NCI-H748 (cell line): Measurements from ENCODE around the gene ENTHD1.
"Not testable (repeated sequence)": the region's sequence is repeated elsewhere in the genome, so short reads cannot be mapped to it uniquely, and the experiment has no call there.

ENCODE experiments used
- DNase-seq: peaks from one replicate; lab custom pipeline; 2025; ENCODE audit not compliant: unreplicated experiment; lab: John Stamatoyannopoulos, UW

The ENTHD1 gene

DNA sequence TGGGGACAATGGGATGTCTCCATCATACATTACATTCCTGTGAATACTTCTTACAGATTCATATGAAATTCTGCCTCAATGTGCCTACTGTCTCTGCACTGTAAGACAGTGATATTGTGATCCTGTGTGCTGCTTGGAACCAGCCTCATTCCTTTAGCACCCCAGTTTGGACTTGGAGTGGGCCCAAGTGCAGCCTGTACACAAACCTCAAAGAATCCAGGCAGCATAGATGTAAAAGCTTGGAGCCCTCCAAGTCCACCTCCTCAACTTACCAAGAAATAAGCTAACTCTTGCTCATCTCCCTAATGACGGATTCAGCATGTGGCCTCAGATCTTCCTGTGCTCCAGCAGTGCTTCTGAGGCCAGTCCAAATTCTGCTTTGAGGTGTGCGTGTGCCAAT lies 31.7 kb upstream of the ENTHD1 start:
- DNase-seq: no peak

DNA sequence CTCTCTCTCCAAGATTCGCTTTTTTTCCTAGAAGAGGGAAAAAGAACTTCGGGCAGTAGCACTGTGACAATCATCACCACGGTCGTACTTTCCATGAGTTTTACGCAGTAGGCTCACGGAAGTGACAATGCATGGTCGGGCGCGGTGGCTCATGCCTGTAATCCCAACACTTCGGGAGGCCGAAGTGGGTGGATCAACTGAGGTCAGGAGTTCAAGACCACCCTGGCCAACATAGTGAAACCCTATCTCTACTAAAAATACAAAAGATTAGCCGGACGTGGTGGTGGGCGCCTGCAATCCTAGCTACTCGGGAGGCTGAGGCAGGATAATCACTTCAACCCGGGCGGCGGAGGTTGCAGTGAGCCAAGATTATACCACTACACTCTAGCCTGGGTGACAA lies 30.7 kb upstream of the ENTHD1 start:
- no peak for DNase-seq

DNA sequence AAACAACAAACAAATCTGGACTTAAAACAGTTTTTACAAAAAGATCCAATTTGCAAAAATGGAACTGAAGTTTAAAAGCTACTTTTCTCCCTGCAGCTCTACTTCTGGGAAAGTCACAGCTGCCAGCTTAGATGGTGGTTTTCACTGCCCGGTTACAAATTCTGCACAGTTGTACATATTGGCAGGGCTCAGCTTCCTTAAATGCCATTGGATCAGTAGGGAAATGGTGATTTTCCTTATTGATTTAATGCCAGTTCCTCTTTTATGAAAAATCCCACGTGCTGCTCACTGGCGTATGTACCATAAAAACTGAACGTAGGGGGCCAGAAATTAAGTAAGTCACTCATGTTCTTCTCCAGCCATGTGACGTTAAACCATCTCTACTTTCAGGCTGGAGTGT lies 30.1 kb upstream of the ENTHD1 start:
- no peak for DNase-seq

DNA sequence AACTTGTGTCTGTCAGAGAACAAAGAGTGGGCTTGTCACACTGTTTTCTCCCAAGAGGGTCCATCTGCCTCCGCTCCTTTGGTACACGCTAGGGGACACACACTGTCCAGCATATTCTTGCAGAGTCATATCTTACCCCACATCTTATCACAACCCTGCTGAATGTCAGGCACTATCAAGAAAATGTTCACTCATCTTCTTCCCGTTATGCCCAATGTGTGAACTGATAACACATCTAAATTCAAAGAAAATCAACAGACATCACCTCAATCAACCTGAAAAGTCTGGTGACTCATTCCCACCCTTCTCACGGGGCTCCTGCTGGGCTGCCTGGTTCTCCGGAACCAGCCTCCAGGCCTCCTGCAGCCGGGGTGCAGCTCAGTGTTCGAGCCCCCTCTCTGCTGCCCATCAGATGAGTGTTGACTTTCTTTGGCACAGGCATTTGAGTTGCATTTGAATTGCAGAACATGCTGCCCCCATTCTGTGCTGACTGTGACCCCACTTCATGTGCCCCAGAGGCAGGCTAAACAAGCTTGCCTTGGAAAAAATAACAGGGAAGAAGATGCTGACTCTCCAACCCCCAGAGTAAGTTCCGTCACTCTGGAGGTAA lies 26.7 kb upstream of the ENTHD1 start:
- no peak for DNase-seq

DNA sequence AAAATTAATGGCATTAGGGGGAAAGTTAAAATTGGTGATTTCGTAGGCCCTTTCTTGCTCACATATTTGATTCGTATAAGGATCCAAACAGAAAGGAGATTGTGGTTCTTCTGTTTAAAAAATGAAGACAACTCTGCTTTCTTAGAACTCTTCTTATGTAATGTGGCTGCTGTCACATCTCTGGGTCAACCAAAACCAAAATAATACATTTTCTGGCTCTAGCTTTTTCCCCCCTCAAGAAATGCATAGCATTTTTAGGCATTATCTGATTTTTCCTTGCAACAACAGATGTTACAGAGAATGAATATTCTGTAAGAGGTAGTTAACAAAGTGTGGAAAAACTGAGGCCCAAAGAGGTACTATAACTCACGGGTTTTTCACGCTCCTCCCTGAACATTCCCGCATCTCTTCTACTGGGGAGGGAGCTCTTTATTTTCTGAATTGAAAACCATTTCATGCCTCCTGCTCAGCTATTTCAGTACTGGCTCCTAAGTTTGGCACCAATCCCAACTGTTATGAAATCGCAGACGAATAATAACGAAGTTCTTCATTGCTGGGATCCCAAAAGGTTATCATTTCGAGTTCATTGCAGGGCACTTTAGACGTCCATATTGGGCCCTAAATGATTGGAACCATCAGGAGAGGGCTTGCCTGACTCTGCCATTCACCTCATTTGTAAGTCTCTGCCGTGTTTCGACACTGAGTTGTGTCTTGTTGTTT lies 24.4 kb upstream of the ENTHD1 start:
- DNase-seq: no peak

DNA sequence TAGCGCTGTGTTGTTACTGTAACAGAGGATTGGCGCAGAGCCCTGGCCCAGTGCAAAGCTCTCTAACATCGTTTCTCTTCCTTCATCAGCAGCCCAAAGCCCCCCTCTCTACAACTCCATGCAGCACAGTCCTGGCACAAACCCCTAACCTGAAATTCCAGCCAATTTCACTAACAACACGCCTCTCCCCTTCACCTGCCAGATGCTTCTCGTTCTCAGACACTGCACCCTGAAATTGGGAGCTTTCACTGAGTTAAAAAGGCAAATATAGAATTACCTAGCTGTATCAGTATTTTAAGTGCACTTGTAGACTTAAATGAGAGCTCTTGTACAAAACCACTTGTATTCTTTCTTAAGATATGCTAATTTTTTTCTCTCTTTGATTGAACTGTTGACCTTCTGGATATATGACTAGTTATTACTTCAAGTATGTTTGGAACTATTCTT lies 23.7 kb upstream of the ENTHD1 start:
- no peak for DNase-seq

DNA sequence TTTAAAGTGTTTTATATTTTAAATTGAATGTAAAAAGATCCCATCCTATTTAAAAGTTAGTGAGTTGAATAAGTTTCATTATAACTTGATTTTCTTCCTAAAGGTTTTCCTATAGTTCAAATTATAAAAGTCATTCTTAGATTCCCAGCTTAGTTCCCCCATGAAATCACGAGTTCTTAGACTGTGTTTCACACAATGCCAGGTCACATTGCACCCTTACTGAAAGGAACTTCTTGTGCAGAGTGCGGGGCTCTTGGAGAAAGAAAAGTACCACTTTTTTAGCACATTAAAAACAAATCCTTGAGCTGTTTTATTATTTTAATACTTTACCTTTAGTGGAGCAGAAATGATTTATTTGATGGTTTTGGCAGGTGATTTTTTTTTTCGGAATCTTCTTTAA lies 22.9 kb upstream of the ENTHD1 start:
- no peak for DNase-seq

DNA sequence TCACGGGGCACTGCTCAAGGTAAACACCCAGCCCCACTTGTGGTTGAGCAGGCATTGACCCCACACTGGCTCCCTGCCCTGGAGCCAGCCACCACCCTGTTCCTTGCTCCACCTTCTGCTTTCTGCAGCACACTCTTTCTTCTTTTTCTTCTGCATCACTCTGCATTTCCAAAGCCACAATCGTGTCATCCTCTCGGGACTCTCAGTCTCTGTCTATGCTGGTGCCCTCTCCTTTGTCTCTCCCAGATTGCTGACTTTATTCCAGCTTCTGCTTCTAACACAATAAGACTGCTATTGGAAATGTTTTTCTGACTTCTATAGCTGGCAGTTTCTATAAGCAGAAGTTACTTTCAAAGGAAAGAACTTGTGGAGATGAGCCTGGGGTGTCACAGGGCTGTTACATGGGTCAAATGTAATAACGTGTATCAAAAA lies 21.8 kb upstream of the ENTHD1 start:
- no peak for DNase-seq

DNA sequence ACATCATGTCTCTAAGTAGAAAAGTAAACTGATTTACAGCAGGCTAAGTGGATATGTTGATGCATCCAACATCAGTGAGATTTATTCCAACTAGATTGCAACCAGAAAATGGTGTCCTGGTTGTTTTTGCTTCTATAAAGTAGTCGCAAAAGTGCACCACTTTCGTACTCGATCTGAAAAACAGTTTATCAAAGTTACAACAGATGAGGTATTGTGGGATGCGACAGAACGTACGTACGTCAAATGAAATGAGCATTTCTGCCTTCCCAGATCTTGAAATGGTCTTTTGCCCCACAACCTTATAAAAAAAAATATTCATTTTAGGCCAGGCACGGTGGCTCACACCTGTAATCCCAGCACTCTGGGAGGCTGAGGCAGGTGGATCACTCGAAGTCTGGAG lies 21.0 kb upstream of the ENTHD1 start:
- no peak for DNase-seq

DNA sequence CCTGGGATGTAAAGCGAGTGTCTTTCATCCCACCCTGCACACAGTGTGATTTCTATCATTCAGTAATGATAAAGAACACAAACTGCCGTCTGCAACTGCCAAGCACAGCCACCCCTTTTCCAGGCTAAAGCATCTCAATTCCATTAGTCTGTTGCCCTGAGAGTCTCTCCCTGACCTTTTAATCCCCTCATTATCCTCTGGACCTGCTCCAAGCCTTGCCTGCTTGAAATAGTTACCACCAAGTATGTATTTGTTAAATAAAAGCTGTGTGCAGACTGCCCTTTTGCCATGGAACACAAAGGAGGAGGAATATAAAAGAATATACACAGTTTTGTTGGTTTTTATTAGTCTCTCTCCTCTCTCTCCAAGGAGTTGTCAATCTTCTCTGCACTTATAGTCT lies 20.3 kb upstream of the ENTHD1 start:
- DNase-seq: no peak

DNA sequence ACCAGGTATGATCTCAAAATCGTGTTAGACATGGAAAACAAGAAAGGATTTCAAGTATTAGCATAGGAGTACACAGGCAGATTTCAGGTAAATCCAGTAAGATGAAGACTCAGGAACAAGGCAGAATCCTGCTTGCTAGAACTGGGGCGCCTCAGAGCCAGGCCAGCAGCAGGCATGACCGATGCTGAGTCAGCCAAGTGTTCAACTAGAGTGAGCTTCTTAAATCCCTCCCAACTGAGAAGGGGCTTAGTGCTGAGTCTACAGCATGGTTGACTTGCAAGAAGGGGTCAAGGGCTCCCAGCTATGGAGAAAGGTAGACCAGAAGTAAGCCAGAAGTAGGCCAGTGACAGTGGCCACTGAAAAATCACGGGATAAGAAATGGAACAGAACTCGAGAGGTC lies 19.8 kb upstream of the ENTHD1 start:
- no peak for DNase-seq

DNA sequence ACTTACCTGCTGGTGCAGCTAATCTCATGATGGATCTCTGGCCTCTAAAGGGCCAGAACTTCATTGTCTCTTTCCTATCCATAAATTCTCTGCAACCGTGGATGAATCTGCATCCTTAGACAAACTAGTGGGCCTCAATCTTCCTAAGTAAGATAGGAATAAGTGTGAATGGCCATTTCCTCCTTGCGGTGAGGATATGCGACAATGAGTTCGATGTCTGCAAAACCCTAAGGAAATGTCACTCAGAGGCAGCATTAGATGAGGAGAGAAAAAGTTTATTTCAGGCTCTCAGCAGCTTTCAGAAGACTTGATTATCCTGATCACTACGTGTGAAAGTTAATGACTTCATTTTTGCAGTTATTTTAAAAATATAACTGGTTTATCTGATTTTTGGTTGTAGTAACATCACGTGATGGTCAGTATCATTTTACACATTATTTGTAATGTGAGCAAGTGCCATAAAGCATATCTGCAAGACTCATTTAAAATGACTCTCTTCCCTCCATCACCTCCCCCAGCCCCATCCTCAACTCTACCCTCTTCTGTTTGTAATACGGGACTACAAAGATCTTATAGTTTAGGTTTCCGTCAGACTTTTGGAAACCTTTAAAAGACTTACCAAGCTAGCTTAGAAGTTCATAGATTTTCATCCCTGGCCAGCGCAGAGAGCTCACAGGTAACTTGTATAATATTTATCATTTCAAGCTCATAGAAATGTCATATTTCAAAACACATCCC lies 17.5 kb upstream of the ENTHD1 start:
- DNase-seq: no peak

DNA sequence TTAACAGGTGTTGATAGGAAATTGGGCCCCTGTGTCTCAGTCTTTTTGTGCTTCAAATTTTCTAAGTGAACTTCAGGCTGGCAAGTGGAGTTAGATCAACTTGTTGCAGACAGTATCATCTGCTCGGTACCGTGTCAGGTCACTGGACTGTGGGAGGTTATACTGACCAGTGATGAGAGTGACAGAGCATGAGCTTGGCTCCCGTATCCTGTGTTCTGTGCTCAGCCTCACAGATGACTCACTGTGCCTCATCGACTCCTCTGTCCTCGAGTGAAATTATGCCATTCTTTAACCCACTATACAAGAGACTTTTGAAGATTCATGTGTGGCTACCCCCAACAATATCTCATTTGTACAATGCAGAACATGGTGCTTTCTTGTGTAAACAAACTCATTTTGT lies 15.2 kb upstream of the ENTHD1 start:
- DNase-seq: no peak

DNA sequence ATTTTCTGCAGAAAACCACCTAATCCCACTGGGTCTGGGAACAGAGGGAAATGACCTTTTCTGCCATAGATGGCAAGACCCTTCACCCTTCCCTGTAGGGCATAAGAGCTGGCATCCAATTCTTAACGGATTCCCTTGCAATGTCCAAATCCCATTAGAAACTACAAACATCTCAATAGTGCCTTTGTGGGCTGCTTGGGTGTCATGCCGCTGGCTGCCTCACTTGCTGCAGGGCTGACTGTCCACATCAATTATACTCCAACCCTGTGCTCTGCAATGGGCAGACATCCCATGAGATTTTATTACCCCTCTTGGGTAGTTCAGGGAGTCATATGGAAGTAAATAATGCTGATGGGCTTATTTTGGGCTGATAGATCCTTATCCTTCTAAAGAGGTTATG lies 14.6 kb upstream of the ENTHD1 start:
- no peak for DNase-seq

DNA sequence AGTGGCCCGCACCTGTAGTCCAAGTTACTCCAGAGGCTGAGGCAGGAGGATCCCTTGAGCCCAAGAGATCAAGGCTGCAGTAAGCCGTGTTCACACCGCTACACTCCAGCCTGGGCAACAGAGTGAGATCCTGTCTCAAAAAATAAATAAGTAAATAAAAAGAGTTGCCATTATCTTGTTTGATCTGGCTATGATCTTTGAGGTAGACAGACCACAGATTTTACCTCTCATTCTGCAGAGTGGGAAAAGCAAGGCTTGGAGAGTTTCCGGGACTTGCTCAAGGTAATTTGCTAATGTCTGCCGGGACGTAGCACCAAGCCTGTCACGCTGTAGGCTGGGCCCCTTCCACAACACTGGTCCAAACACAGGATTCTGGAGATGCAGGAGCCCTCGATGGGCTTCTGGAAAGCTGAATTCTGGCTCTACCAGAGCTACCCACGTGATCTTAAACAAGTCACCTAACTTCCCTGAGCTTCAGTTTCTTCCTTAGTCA lies 14.1 kb upstream of the ENTHD1 start:
- no peak for DNase-seq

DNA sequence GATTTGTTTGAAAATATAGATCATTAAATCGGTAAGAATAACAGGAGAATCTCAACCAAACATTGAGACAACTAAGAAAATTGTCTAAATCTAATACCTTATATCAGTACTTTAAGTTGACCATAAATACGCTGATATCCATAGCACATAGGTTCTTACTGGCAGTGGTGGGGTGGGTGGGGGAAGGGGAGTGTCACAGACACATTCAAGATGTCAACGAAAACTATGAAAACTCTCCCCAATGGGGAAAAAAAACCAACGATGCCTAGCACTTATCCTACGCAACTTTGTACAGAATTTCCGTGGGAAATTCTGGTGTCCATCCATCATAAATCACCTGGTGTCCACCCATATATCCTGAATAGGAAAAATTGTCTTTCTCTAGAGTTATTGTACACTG lies 13.5 kb upstream of the ENTHD1 start:
- DNase-seq: no peak

DNA sequence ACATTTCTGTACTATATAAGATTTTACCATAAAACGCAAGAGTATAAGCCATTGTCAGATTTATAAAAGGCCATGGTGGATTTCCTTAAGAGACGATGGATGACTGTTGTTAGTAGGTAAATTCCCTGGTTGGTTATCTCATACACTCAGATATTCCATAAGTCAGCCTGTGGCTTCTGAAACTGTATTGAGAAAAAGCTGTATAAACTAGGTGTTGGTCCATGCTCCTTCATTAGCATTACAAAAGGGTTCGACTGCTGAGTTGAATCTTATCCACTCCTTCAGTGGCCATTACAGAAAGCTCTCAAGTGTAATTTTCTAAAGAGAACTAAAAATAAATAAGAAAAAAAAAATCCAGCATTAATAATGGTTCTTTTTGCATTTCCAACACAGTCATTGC lies 12.6 kb upstream of the ENTHD1 start:
- no peak for DNase-seq

DNA sequence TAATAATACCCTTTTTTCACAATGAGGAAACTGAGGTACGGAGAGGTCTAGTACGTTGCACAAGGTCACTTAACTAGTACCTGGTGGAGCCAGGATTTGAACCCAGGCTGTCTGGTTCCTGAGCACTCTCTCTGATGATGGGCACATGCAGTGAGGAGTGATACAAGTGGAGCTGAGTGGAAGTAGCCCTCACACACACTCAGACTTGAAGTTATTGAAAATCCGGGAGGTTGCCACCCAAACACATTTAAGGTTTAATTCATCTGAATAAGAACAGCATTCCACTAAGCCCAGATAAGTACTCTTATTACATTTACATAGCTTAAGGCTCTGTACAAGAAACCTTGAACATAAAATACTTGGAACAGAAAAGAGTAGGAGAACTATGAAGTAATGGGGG lies 12.1 kb upstream of the ENTHD1 start:
- no peak for DNase-seq

DNA sequence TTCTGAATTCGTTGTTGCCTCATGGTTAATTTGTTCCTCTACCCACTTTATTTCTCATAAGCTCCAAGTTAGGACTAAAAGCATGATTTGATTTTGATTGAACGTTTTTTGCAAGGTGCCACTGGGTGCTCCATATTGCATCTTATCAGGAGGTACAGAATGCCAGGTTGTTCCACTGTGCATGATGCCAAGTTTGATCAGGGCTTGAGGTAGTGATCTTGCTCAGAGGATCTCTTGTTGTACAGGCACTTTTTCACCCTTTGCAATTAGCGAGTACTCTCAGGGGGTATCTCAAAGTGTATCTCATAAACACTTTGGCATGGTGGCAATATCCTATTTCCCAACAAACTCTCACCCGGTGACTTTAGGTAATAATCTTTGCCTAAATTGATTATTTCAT lies 11.3 kb upstream of the ENTHD1 start:
- DNase-seq: no peak

DNA sequence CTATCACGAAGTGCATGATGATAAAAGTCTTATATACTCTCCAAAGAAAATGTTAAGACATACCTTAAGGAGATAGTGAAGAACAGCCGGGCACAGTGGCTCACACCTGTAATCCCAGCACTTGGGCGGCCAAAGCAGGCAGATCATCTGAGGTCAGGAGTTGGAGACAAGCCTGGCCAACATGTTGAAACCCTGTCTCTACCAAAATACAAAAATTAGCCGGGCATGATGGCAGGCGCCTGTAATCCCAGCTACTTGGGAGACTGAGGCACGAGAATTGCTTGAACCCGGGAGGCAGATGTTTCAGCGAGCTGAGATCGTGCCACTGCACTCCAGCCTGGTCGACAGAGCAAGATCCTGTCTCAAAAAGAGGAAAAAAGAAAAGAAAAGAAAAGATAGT lies 10.5 kb upstream of the ENTHD1 start:
- DNase-seq: not testable (repeated sequence)

DNA sequence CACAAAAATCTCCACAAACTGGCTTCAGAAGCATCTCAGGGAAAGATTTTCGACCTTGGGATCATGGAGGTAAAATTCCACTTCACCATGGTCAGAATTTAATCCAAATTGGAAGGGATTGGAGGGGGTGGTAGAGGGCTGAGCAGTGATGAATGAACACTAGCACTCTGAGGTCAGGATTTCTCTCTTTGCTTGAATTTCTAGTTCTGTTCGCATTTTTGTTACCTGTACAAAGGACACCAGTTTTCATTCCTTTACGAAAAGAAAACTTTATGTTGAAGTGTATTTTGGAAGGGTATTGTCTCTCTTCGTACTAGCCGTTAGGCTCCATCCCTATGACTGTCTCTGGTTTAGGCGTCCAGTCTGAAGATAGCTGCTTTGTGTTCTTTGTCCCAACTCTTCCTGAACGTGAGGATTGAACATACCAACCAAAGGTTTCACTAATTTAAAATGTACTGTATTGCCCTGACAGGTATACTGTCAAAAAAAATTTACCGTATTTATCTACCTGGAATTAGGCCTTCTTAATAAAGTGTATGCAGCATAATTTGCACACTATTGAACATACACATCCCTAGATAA lies 8.1 kb upstream of the ENTHD1 start:
- DNase-seq: no peak
